HepG2 (cell line): ENCODE measurements around the gene TRMT6. TPM values are rescaled to one million over a fixed set of nuclear protein-coding genes. Genes with fewer than 3 reads are reported as not detected.
A peak's percentile ranks its signal among the peaks of the same experiment; 100 is the strongest.

Experiments
- ATAC-seq: fragments of 200-7000 bp; cut with Tn5 transposase; 3 replicates; pipeline ENCODE4 v1.9.1; 2020; ENCODE audit warnings: mild to moderate bottlenecking, moderate library complexity
- BruUV-seq: library from RNA; stranded (reverse); fragments of 400-500 nt; replicated peaks from 2 replicates; lab custom pipeline; 2021; lab: Mats Ljungman, UMichigan
- CTCF ChIA-PET: fragments of 300-600 bp; formaldehyde crosslinking; extraction: SDS; loops from one replicate; lab custom pipeline; 2021; ENCODE audit warnings: low total read pairs, inconsistent platforms, low intra/inter-chr PET ratio; lab: Yijun Ruan, JAX
- POLR2A ChIA-PET: fragments of 350-600 bp; sonication (Branson Sonifier 250); formaldehyde crosslinking; loops from one replicate; lab custom pipeline; 2020; ENCODE audit warnings: antibody characterized with exemption, inconsistent platforms; lab: Yijun Ruan, JAX
- DNase-seq: peaks from one replicate; pipeline ENCODE4 v3.0.0-alpha.2; 2015; ENCODE audit warnings: low spot score
- FAIRE-seq: peaks from 3 replicates; lab custom pipeline; 2011; peaks lifted over from hg19 to GRCh38; lab: Jason Lieb, UNC
- H2AFZ ChIP-seq: one replicate; pipeline ENCODE4 v1.6.1; 2011; ENCODE audit warnings: low read length, inconsistent platforms
- H3K27ac ChIP-seq: fragments of 300-600 bp; 3 replicates; pipeline ENCODE4 v1.8.0; 2011; ENCODE audit warnings: mixed run types, mild to moderate bottlenecking, mixed read lengths, low read length, inconsistent platforms; ENCODE audit not compliant: insufficient read depth; ENCODE audit errors: extremely low read length
- H3K27me3 ChIP-seq, 2 experiments: fragments of 200-600 bp in 1 of 2; 2 replicates in 1 of 2; 3 replicates in 1 of 2; pipeline versions ENCODE4 v1.6.0 to v1.8.0; 2011; ENCODE audit warnings: low read length in 2 of 2, mild to moderate bottlenecking in 2 of 2, moderate library complexity in 2 of 2, inconsistent platforms in 1 of 2; ENCODE audit not compliant: insufficient read depth in 2 of 2, control insufficient read depth in 1 of 2
- H3K36me3 ChIP-seq, 2 experiments: fragments of 200-600 bp in 1 of 2; replicated peaks in 1 of 2; 2 replicates in 1 of 2; 3 replicates in 1 of 2; pipeline versions ENCODE4 v1.5.1 to v1.8.0; 2011; ENCODE audit warnings: low read length in 2 of 2, inconsistent platforms in 1 of 2; ENCODE audit not compliant: insufficient read depth in 2 of 2, control insufficient read depth in 1 of 2
- H3K4me1 ChIP-seq: 2 replicates; pipeline ENCODE4 v1.5.1; 2012; ENCODE audit warnings: low read length, inconsistent platforms; ENCODE audit not compliant: insufficient read depth
- H3K4me2 ChIP-seq: 2 replicates; pipeline ENCODE4 v1.6.0; 2011; ENCODE audit warnings: low read depth, low read length, inconsistent platforms
- H3K4me3 ChIP-seq, 3 experiments: fragments of 200-600 bp in 1 of 3; sonication (generic), shearing (Covaris generic) in 1 of 3; replicated peaks in 1 of 3; 2 replicates each; pipeline ENCODE4 v1.5.1; 2011 to 2016; ENCODE audit warnings: low read length in 3 of 3, inconsistent platforms in 2 of 3, low read depth in 2 of 3, mild to moderate bottlenecking in 2 of 3, control low read depth in 1 of 3, mixed read lengths in 1 of 3; ENCODE audit not compliant: insufficient read depth in 1 of 3
- H3K79me2 ChIP-seq: one replicate; pipeline ENCODE4 v1.6.1; 2011; ENCODE audit warnings: low read length, inconsistent platforms; ENCODE audit not compliant: insufficient read depth
- H3K9ac ChIP-seq: 2 replicates; pipeline ENCODE4 v1.6.0; 2011; ENCODE audit warnings: mild to moderate bottlenecking, low read depth, low read length, inconsistent platforms; ENCODE audit not compliant: insufficient read depth
- H3K9me3 ChIP-seq: 2 replicates; pipeline ENCODE4 v1.5.1; 2012; ENCODE audit warnings: mild to moderate bottlenecking, low read length
- H4K20me1 ChIP-seq: 2 replicates; pipeline ENCODE4 v1.6.0; 2011; ENCODE audit warnings: inconsistent platforms, mild to moderate bottlenecking, low read length, moderate library complexity; ENCODE audit not compliant: insufficient read depth
- GABPA ChIP-seq, 2 experiments: IDR thresholded peaks; 2 replicates each; pipeline ENCODE4 v1.6.1; 2011 to 2016; ENCODE audit warnings: low read depth in 2 of 2, low read length in 1 of 2, missing biosample characterization in 1 of 2, missing genetic modification characterization in 1 of 2
- GFI1 ChIP-seq: sonication (generic); formaldehyde crosslinking; IDR thresholded peaks from 2 replicates; pipeline ENCODE4 v1.5.0; 2020; ENCODE audit warnings: missing genetic modification reagents, mild to moderate bottlenecking, borderline replicate concordance
- HES4 ChIP-seq: sonication (generic); formaldehyde crosslinking; IDR thresholded peaks from 2 replicates; pipeline ENCODE4 v1.9.0; 2021; ENCODE audit warnings: mild to moderate bottlenecking, missing genetic modification reagents, borderline replicate concordance
- HIC2 ChIP-seq: sonication (generic); formaldehyde crosslinking; IDR thresholded peaks from 2 replicates; pipeline ENCODE4 v1.9.0; 2022; ENCODE audit warnings: low read depth, missing genetic modification reagents
- KAT7 ChIP-seq: IDR thresholded peaks from 2 replicates; pipeline ENCODE4 v1.6.1; 2018; ENCODE audit warnings: borderline replicate concordance, missing compliant biosample characterization
- NFYC ChIP-seq: IDR thresholded peaks from 2 replicates; pipeline ENCODE4 v1.6.1; 2016; ENCODE audit warnings: missing genetic modification reagents, missing compliant biosample characterization
- TCF7 ChIP-seq: sonication (generic); IDR thresholded peaks from 2 replicates; pipeline ENCODE4 v1.6.1; 2016; ENCODE audit warnings: antibody characterized with exemption, low read depth
- ZNF263 ChIP-seq: sonication (generic); formaldehyde crosslinking; IDR thresholded peaks from 2 replicates; pipeline ENCODE4 v1.4.0; 2020; ENCODE audit warnings: missing genetic modification reagents
- ZNF317 ChIP-seq: sonication (generic); formaldehyde crosslinking; IDR thresholded peaks from 2 replicates; pipeline ENCODE4 v1.5.0; 2020; ENCODE audit warnings: mild to moderate bottlenecking, missing genetic modification reagents
- ZNF343 ChIP-seq: sonication (generic); formaldehyde crosslinking; IDR thresholded peaks from 2 replicates; pipeline ENCODE4 v1.4.0; 2020; ENCODE audit warnings: mild to moderate bottlenecking, missing genetic modification reagents
- ZSCAN9 ChIP-seq: IDR thresholded peaks from 2 replicates; pipeline ENCODE4 v1.6.1; 2016; ENCODE audit warnings: borderline replicate concordance
- WGBS: methylation state at CpG from one replicate; pipeline ENCODE4 v1.1.6; 2017; ENCODE audit warnings: low lambda C conversion rate; 5-methylcytosine and 5-hydroxymethylcytosine counted together
- in situ Hi-C: cut with HindIII; loops from 2 replicates; pipeline ENCODE4 v1.10.0; 2017; ENCODE audit warnings: low pct_unique_long_range_greater_than_20kb; ENCODE audit not compliant: extremely low pct_ligation_motif_present
- intact Hi-C: fragments of 100-400 bp; cut with micrococcal nuclease; formaldehyde crosslinking; loops from one replicate; pipeline ENCODE4 v1.10.0; 2022; ENCODE audit not compliant: unreplicated experiment
- polyA plus RNA-seq, 8 experiments: library from polyadenylated mRNA; depleted of rRNA in 3 of 8; stranded (reverse) in 7 of 8; unstranded in 1 of 8; fragments of >200 nt; fragmentation: Illumina TruSeq in 4 of 8; extraction: Trizol in 4 of 8; gene quantifications; 2 replicates each; pipeline versions ENCODE4 v1.2.1 to v1.2.3, GENCODE V29; 2011 to 2016; ENCODE audit warnings: low read depth in 4 of 8, missing spikeins in 1 of 8, mixed read lengths in 1 of 8; ENCODE audit not compliant: insufficient read depth in 1 of 8
- total RNA-seq, 5 experiments: library from RNA; depleted of rRNA; stranded (reverse); fragments of >200 nt; fragmentation: Illumina TruSeq; extraction: Trizol; gene quantifications; 2 replicates each; pipeline ENCODE4 v1.2.3, GENCODE V29; 2016; ENCODE audit warnings: low read depth in 1 of 5

The TRMT6 gene
- total and polyA plus RNA-seq, 2 of the 13 experiments (the other 11 are each of a cell fraction or from before 2014, with no cell fraction given): 10.5 to 37.8 TPM

DNA sequence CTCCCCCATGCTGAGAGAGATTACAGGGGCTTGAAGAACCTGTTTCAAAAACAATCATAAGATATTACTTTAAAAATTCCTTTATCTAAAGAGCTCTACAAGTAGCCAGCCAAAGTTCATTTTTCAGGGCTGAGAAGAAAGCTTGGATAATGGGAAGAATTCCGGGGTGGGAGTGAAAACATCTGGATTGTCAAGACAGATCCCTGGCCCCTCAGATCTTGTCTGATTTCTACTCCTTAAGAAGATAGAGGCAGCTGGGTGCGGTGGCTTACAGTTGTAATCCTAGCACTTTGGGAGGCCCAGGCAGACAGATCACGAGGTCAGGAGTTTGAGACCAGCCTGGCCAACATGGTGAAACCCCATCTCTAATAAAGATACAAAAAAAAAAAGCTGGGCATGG, 24.8 kb downstream of the TRMT6 start:
- no TSS peak for BruUV-seq
- H3K4me2 ChIP-seq: no peak overlapping the region
- peaks cover 0 to 29% of the 10 kb centered on the region in 2 experiments; a peak in 3 of 5 replicates for H3K27me3 ChIP-seq
- in situ Hi-C loops: no loop called here
- no peak overlapping the region for H3K9ac ChIP-seq
- no peaks in the 10 kb centered on the region for H3K9me3 ChIP-seq
- no peak for TF ChIP-seq ZSCAN9 (CRISPR knock-in tag)
- no peak for TF ChIP-seq GABPA (IDR thresholded peaks at IDR 0.05; ENCODE audit: low read depth, low read length)
- TF ChIP-seq GABPA (CRISPR knock-in tag; IDR thresholded peaks at IDR 0.05; ENCODE audit: low read depth): no peak
- TF ChIP-seq HES4 (CRISPR knock-in tag): no peak
- TF ChIP-seq ZNF343: no peak
- no peak for TF ChIP-seq HIC2 (CRISPR knock-in tag)
- no peaks in the 10 kb centered on the region for H3K79me2 ChIP-seq
- intact Hi-C loops: no loop called here
- no peaks in the 10 kb centered on the region for H3K4me1 ChIP-seq
- no peaks in the 10 kb centered on the region for H3K36me3 ChIP-seq
- H4K20me1 ChIP-seq: no peaks in the 10 kb centered on the region
- CTCF ChIA-PET: no interaction called here
- no peak overlapping the region for H3K27ac ChIP-seq
- H2AFZ ChIP-seq: no peak overlapping the region
- DNase-seq: no peak
- H3K4me3 ChIP-seq: no peak overlapping the region
- no peak for FAIRE-seq
- 36% methylated on average over 3 of the region's 3 CpGs for WGBS
- POLR2A ChIA-PET: no interaction called here
- no peak for ATAC-seq

- TF ChIP-seq GFI1 (0 out of 2 replicates have a peak, but pooled peaks have one; percentile 24), TCF7 (no peak), ZNF263 (CRISPR knock-in tag) (no peak), KAT7 (no peak), NFYC (no peak), ZNF317 (CRISPR knock-in tag) (no peak)
- Histone ChIP-seq H3K36me3 (no peaks in the 10 kb centered on the region), H3K4me2 (no peak overlapping the region), H4K20me1 (no peaks in the 10 kb centered on the region), H2AFZ (no peak overlapping the region), H3K4me1 (peaks cover 11% of the 10 kb centered on the region), H3K9me3 (no peaks in the 10 kb centered on the region), H3K27me3 (peaks cover 0 to 25% of the 10 kb centered on the region in 2 experiments; a peak in 3 of 5 replicates), H3K9ac (no peak overlapping the region), H3K27ac (no peak overlapping the region), H3K4me3 (no peak overlapping the region), H3K79me2 (no peaks in the 10 kb centered on the region)
- FAIRE-seq (no peak), DNase-seq (no peak), ATAC-seq (no peak)
- ChIA-PET POLR2A (no interaction called here), CTCF (no interaction called here)
- in situ Hi-C loops: no loop called here
- intact Hi-C loops: no loop called here
- no TSS peak for BruUV-seq
- WGBS: 10% methylated on average over 5 of the region's 5 CpGs
Measured at GRCh38 chr20:5923493-5923892, 26.8 kb downstream of the TRMT6 start.
